Kidney (tissue), 14 donors: Measurements from ENCODE around the gene HAUS8. TPM values are rescaled to one million over a fixed set of nuclear protein-coding genes. Genes with fewer than 3 reads are reported as not detected.

Experiments
- DNase-seq, 5 donors: peaks; one replicate each; pipeline ENCODE4 v3.0.0-alpha.2; 2013 to 2020
- FAIRE-seq: peaks from 2 replicates; lab custom pipeline; 2012; peaks lifted over from hg19 to GRCh38; lab: Jason Lieb, UNC
- H3K27ac ChIP-seq, 2 donors: one replicate each; pipeline ENCODE4 v1.7.0; 2013; ENCODE audit warnings: low read depth in 2 of 2, low read length in 2 of 2, inconsistent platforms in 1 of 2
- H3K27me3 ChIP-seq: one replicate; pipeline ENCODE4 v1.7.1; 2013; ENCODE audit warnings: low read length, inconsistent platforms; ENCODE audit not compliant: control insufficient read depth, insufficient read depth
- H3K36me3 ChIP-seq, 3 donors: one replicate each; pipeline versions ENCODE4 v1.7.0 to v1.7.1; 2013; ENCODE audit warnings: low read length in 3 of 3, control low read depth in 1 of 3, inconsistent platforms in 1 of 3; ENCODE audit not compliant: insufficient read depth in 3 of 3, control insufficient read depth in 2 of 3
- H3K4me1 ChIP-seq, 3 donors: one replicate each; pipeline versions ENCODE4 v1.7.0 to v1.7.1; 2013; ENCODE audit warnings: low read length in 3 of 3, inconsistent platforms in 1 of 3, low read depth in 1 of 3; ENCODE audit not compliant: control insufficient read depth in 2 of 3, insufficient read depth in 2 of 3
- H3K4me3 ChIP-seq, 3 donors: one replicate each; pipeline versions ENCODE4 v1.7.0 to v1.8.1; 2013; ENCODE audit warnings: low read length in 3 of 3, control low read depth in 1 of 3, inconsistent platforms in 1 of 3
- H3K9ac ChIP-seq, 3 donors: one replicate each; pipeline versions ENCODE4 v1.7.0 to v1.7.1; 2013; ENCODE audit warnings: low read length in 3 of 3, control low read depth in 1 of 3, inconsistent platforms in 1 of 3
- H3K9me3 ChIP-seq, 3 donors: one replicate each; pipeline versions ENCODE4 v1.7.0 to v1.7.1; 2013; ENCODE audit warnings: low read length in 3 of 3, control low read depth in 1 of 3, inconsistent platforms in 1 of 3; ENCODE audit not compliant: control insufficient read depth in 2 of 3, insufficient read depth in 1 of 3
- intact Hi-C: fragments of 100-400 bp; cut with DNase I; formaldehyde crosslinking; loops from one replicate; pipeline ENCODE4 v1.11.1; 2022
- polyA plus RNA-seq: library from polyadenylated mRNA; stranded (reverse); fragments of 350-450 nt; fragmentation: Illumina TruSeq; extraction: RNeasy Lipid Tissue Mini Kit (QIAGEN cat#74804); gene quantifications from one replicate; pipeline ENCODE4 v1.2.3, GENCODE V29; 2014; ENCODE audit warnings: low read depth, low replicate concordance; ENCODE audit not compliant: insufficient read depth
- total RNA-seq: library from RNA; stranded (reverse); fragmentation: NEBNext Ultra II Directional; extraction: Animal tissue kit (Norgen Biotek cat#: 25700); gene quantifications from one replicate; pipeline ENCODE4 v1.2.1, GENCODE V29; 2021
- TF ChIP-seq, protein P1 (sequence below): IDR thresholded peaks from 3 replicates; pipeline ENCODE4 v1.5.1; 2012; ENCODE audit warnings: mild to moderate bottlenecking, moderate library complexity, borderline replicate concordance; ENCODE audit not compliant: insufficient read depth; ENCODE audit errors: extremely low read depth
- donor health status: control.
- donor health status: control.
- donor health status: control.
- donor health status: control.
- donor health status: control.
- donor health status: DM: yes; HTN: yes; CAD: no.
- donor health status: Normal renal cell carcinoma (clear cell type).

The HAUS8 gene
- total and polyA plus RNA-seq, 2 donors from 2014 or later = 5.2 to 6.9 TPM

DNA sequence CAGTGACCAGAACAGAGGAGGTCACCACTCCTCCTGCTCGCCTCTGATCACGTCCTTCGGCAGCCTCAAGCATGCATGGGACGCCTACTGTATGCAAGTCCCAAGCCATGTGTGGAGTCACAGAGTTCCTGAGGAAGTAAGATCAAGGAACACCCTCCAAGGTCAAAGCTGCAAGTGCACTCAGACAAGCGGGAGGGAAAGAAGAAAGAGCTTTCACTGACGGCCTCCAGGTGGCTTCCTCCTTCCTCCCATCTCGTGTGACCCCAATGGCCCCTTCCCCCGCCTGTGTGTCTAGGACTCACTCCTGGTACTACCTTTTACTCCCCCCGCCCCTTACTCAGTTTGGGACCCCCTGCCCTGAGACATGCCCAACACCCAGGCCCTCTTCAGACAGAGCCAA, 6.1 kb downstream of the HAUS8 start:
- DNase-seq = no peak
- TF ChIP-seq, protein P1, sequence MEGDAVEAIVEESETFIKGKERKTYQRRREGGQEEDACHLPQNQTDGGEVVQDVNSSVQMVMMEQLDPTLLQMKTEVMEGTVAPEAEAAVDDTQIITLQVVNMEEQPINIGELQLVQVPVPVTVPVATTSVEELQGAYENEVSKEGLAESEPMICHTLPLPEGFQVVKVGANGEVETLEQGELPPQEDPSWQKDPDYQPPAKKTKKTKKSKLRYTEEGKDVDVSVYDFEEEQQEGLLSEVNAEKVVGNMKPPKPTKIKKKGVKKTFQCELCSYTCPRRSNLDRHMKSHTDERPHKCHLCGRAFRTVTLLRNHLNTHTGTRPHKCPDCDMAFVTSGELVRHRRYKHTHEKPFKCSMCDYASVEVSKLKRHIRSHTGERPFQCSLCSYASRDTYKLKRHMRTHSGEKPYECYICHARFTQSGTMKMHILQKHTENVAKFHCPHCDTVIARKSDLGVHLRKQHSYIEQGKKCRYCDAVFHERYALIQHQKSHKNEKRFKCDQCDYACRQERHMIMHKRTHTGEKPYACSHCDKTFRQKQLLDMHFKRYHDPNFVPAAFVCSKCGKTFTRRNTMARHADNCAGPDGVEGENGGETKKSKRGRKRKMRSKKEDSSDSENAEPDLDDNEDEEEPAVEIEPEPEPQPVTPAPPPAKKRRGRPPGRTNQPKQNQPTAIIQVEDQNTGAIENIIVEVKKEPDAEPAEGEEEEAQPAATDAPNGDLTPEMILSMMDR = no peak
- Histone ChIP-seq H3K4me3 (no peak overlapping the region), H3K27me3 (no peaks in the 10 kb centered on the region), H3K4me1 (peaks cover 0 to 2% (median under 1%) of the 10 kb centered on the region in 3 donors), H3K36me3 (peaks cover 0 to 2% (median 0%) of the 10 kb centered on the region in 3 donors), H3K9ac (no peak overlapping the region), H3K9me3 (no peaks in the 10 kb centered on the region), H3K27ac (no peak overlapping the region)
- no peak for FAIRE-seq
- intact Hi-C loops = loop anchor here (10.0 kb wide), 1 partner anchor 216 kb away; the partner anchor contains the start of gene ANKLE1

DNA sequence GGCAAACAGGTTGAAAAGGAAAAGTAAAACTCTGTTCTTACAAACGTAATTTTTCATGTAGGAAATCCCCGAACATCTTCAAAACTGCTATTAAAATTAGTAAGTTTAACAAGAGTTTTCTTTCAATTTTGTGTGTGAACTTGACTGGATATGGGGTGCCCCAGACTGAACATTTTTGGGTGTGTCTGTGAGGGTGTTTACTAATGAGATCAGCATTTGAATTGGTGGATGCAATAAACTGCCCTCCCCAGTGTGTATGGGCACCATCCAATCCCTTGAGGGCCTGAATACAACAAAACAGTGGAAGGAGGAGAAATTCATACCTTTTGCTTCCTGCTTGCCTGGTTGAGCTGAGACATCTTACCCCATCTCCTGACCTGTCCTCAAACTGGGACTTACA, 11.8 kb downstream of the HAUS8 start:
- Histone ChIP-seq H3K27ac (no peak overlapping the region), H3K36me3 (peaks cover 3 to 13% (median 8%) of the 10 kb centered on the region in 3 donors), H3K9ac (no peak overlapping the region), H3K4me1 (no peaks in the 10 kb centered on the region), H3K27me3 (no peaks in the 10 kb centered on the region), H3K9me3 (peaks cover 0 to 9% (median 0%) of the 10 kb centered on the region in 3 donors), H3K4me3 (no peak overlapping the region)
- TF ChIP-seq, protein P1 = no peak
- intact Hi-C loops = loop anchor here (10.0 kb wide), 1 partner anchor 221 kb away; the partner anchor contains the start of gene ANKLE1
- no peak for DNase-seq
- FAIRE-seq = no peak

DNA sequence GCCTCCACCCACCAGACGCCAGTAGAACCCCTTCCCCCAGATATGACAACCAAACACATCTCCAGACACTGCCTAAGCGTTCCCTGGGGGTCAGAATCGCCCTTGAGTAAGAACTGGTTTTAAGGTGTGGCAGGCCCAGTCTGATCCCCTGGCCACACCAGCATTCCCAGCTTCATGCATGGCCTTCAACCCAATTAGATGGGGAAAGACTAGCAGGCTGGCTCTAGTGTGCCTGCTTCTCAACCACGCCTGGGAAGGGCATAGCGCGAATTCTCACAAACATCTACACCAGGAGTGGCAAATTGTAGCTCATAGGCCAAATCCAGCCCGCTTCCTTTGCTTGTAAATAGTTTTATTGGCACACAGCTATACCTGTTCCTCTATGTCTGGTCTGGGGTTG, 13.6 kb downstream of the HAUS8 start:
- peaks cover 7 to 21% (median 13%) of the 10 kb centered on the region in 3 donors for H3K36me3 ChIP-seq
- peaks cover 0 to 19% (median 0%) of the 10 kb centered on the region in 3 donors for H3K9me3 ChIP-seq
- H3K4me1 ChIP-seq = no peaks in the 10 kb centered on the region
- DNase-seq (no peak), FAIRE-seq (no peak)
- H3K9ac ChIP-seq = no peak overlapping the region
- H3K27ac ChIP-seq = no peak overlapping the region
- no peaks in the 10 kb centered on the region for H3K27me3 ChIP-seq
- intact Hi-C loops = loop anchor here (10.0 kb wide), 1 partner anchor 223 kb away; the partner anchor contains the start of gene ANKLE1
- TF ChIP-seq, protein P1 = no peak
- H3K4me3 ChIP-seq = no peak overlapping the region

DNA sequence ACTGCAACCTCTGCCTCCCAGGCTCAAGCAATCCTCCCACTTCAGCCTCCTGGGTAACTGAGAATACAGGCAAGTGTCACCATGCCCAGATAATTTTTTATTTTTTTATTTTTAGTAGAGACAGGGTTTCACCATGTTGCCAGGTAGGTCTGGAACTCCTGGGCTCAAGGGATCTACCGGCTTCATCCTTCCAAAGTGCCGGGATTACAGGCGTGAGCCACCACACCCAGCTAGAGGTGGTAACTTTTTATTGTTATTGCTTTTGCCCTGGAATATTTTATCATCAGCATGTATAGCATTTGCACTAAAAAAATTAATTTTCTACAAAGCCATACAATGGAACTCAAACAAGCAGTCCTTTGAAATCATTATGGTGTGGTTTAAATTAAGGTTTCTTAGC, 14.0 kb downstream of the HAUS8 start:
- H3K4me1 ChIP-seq = no peaks in the 10 kb centered on the region
- no peak overlapping the region for H3K9ac ChIP-seq
- intact Hi-C loops = loop anchor here (10.0 kb wide), 1 partner anchor 224 kb away; the partner anchor contains the start of gene ANKLE1
- H3K27ac ChIP-seq = no peak overlapping the region
- H3K4me3 ChIP-seq = no peak overlapping the region
- H3K27me3 ChIP-seq = no peaks in the 10 kb centered on the region
- TF ChIP-seq, protein P1 = no peak
- no peak for FAIRE-seq
- peaks cover 7 to 21% (median 13%) of the 10 kb centered on the region in 3 donors for H3K36me3 ChIP-seq
- DNase-seq = no peak
- peaks cover 0 to 19% (median 0%) of the 10 kb centered on the region in 3 donors for H3K9me3 ChIP-seq
